HAP-1 (cell line): ENCODE data around the gene RNF227.
"Not testable (repeated sequence)": the region's sequence is repeated elsewhere in the genome, so short reads cannot be mapped to it uniquely, and the experiment has no call there.

Experiments
- DNase-seq, 2 experiments: peaks; one replicate each; pipeline ENCODE4 v3.0.0-alpha.2; 2016 to 2020; ENCODE audit warnings: low spot score in 2 of 2
- H3K27me3 ChIP-seq: fragments of 250-450 bp; sonication (Bioruptor Pico); 2 replicates; pipeline ENCODE4 v1.5.1; 2020; ENCODE audit warnings: low read depth, mild to moderate bottlenecking, moderate library complexity
- H3K36me3 ChIP-seq: fragments of 250-450 bp; sonication (Bioruptor Pico); replicated peaks from 2 replicates; pipeline ENCODE4 v1.5.1; 2020; ENCODE audit warnings: mild to moderate bottlenecking
- H3K4me1 ChIP-seq: fragments of 250-450 bp; sonication (Bioruptor Pico); 2 replicates; pipeline ENCODE4 v1.5.1; 2020; ENCODE audit warnings: mild to moderate bottlenecking
- H3K4me3 ChIP-seq: fragments of 250-450 bp; sonication (Bioruptor Pico); 2 replicates; pipeline ENCODE4 v1.5.1; 2020; ENCODE audit warnings: mild to moderate bottlenecking, moderate library complexity
- H3K9me3 ChIP-seq: fragments of 250-450 bp; sonication (Bioruptor Pico); 2 replicates; pipeline ENCODE4 v1.5.1; 2020; ENCODE audit warnings: mild to moderate bottlenecking, moderate library complexity
- in situ Hi-C: fragments of 300-500 bp; cut with MboI; formaldehyde crosslinking; loops from 3 replicates; pipeline ENCODE4 v1.14.3; 2020; ENCODE audit warnings: low sequenced_read_pairs, inconsistent platforms, mixed read lengths

RNF227 gene

GRCh38 chr17:7880076-7880868, 35.8 kb downstream of the RNF227 start:
- Histone ChIP-seq H3K27me3 (no peaks in the 10 kb centered on the region), H3K9me3 (no peaks in the 10 kb centered on the region), H3K4me3 (no peak overlapping the region), H3K36me3 (peaks cover 55% of the 10 kb centered on the region), H3K4me1 (peaks cover 18% of the 10 kb centered on the region)
- DNase-seq = no peak
- in situ Hi-C loops = no loop called here

- peaks cover 62% of the 10 kb centered on the region for H3K36me3 ChIP-seq
- no peaks in the 10 kb centered on the region for H3K27me3 ChIP-seq
- no peaks in the 10 kb centered on the region for H3K9me3 ChIP-seq
- H3K4me1 ChIP-seq = peaks cover 9% of the 10 kb centered on the region
- DNase-seq = no peak
- H3K4me3 ChIP-seq = no peak overlapping the region
- in situ Hi-C loops = no loop called here
Measured at GRCh38 chr17:7878234-7878633, 37.9 kb downstream of the RNF227 start.

GRCh38 chr17:7875804-7876370, 40.2 kb downstream of the RNF227 start:
- H3K9me3 ChIP-seq = no peaks in the 10 kb centered on the region
- no peak for DNase-seq
- in situ Hi-C loops = no loop called here
- H3K27me3 ChIP-seq = no peaks in the 10 kb centered on the region
- no peaks in the 10 kb centered on the region for H3K4me1 ChIP-seq
- no peak overlapping the region for H3K4me3 ChIP-seq
- H3K36me3 ChIP-seq = peaks cover 58% of the 10 kb centered on the region

- Histone ChIP-seq H3K9me3 (no peaks in the 10 kb centered on the region), H3K4me3 (no peak overlapping the region), H3K36me3 (peaks cover 45% of the 10 kb centered on the region), H3K27me3 (no peaks in the 10 kb centered on the region), H3K4me1 (no peaks in the 10 kb centered on the region)
- in situ Hi-C loops = no loop called here
- no peak for DNase-seq
Measured at GRCh38 chr17:7873051-7873450, 43.0 kb downstream of the RNF227 start.

GRCh38 chr17:7867881-7868329, 48.2 kb downstream of the RNF227 start:
- H3K36me3 ChIP-seq = peaks cover 37% of the 10 kb centered on the region
- H3K9me3 ChIP-seq = no peaks in the 10 kb centered on the region
- DNase-seq = no peak
- peaks cover 6% of the 10 kb centered on the region for H3K4me1 ChIP-seq
- in situ Hi-C loops = no loop called here
- H3K27me3 ChIP-seq = no peaks in the 10 kb centered on the region
- H3K4me3 ChIP-seq = no peak overlapping the region

DNA sequence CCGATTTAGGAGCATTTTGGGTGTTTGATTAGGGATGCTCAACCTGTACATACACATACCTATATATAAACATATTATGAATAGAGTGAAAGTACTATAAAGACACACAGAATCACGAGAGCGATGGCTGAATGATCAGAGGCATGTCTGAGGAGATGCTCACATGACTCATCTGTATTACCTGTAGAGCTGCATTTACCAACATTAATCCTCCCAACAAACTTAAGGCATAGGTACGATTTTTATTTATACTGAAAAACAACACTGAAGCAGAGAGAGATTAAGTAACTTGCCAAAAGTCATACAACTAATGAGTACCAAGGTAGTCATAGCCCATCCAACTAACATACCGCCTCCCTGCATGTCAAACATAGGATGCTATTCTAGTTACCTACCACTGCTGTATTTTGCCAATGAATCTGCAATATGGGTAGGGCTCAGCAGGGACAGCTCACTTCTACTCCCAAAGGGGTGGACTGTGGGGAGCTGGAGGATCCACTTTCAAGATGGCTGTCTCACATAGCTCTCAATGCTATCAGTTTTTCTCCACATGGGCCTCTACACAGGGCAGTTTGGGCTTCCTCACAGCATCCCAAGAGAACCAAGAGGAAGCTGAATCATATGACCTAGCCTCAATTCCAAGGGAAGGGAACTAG, 51.0 kb downstream of the RNF227 start:
- Histone ChIP-seq H3K36me3 (peaks cover 30% of the 10 kb centered on the region), H3K4me1 (peaks cover 8% of the 10 kb centered on the region), H3K4me3 (no peak overlapping the region), H3K27me3 (no peaks in the 10 kb centered on the region), H3K9me3 (no peaks in the 10 kb centered on the region)
- DNase-seq = no peak
- in situ Hi-C loops = loop anchor here (5.0 kb wide), 1 partner anchor 37 kb away; no protein-coding TSS in a partner anchor

GRCh38 chr17:7864384-7864783, 51.7 kb downstream of the RNF227 start:
- DNase-seq, H3K4me3 ChIP-seq, H3K9me3 ChIP-seq, H3K27me3 ChIP-seq, H3K4me1 ChIP-seq: not testable (repeated sequence)
- H3K36me3 ChIP-seq = peaks cover 33% of the 10 kb centered on the region
- in situ Hi-C loops = loop anchor here (5.0 kb wide), 1 partner anchor 38 kb away; no protein-coding TSS in a partner anchor
